Stimulated activated naive CD8-positive, alpha-beta T cell treated with anti-CD3 and anti-CD28 coated beads, Interleukin-15, Interleukin-2, amounts not matched to agents 100 U/mL and 50 U/mL, for 24 hours (primary cell): Measurements from ENCODE around the gene FUZ.

Experiments
- ATAC-seq: fragments of 150-1000 bp; cut with Tn5 transposase; one replicate; pipeline ENCODE4 v1.10.0; 2021
- DNase-seq: peaks from one replicate; pipeline ENCODE4 v3.0.0; 2021

FUZ gene

DNA sequence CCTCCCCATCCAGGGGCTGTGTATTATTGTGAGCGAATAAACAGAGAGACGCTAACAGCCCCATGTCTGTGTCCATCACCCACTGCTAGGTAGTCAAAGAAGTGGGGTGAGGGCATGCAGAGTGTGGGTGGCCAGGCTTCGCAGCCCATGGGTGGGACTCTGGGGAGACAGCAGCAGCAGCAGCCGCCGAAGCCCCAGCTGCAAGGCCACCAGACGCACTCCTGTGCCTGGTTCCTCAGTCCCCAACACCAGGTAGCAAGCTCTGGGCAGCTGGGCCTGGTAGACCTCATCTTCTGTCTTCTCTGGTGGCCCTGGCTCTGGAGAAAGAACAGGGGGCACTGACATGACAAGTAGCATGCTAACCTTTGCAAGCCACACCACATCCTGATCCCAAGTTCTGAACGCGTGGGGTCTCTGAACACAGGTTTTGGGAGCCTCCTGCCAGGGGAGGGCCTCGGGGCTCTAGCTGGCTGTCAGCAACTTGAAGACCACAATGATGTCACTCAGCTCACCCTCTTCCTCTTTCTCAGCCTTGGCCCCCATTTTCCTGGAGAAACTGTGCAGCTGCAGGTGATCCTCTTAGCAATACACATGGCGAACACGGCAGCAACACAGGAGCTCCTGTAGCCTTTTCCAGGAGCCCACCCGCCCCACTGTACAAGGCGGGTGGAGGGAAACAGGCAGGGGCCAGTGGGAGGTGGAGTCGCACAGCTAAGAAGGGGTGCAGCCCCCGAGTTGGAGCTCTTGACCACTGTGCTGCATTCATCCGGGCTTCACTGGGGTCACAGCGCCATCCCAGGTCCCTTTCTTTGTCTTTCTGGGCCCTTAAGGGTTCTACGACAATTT is 5.8 kb downstream of the FUZ start:
- ATAC-seq: no peak
- DNase-seq: no peak

DNA sequence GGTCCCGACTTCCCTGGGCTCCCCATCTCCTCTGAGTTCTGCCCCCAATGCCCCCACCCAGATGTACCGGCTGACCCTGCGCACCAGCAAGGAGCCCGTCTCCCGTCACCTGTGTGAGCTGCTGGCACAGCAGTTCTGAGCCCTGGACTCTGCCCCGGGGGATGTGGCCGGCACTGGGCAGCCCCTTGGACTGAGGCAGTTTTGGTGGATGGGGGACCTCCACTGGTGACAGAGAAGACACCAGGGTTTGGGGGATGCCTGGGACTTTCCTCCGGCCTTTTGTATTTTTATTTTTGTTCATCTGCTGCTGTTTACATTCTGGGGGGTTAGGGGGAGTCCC is 6.5 kb downstream of the FUZ start:
- ATAC-seq (no peak), DNase-seq (no peak)

DNA sequence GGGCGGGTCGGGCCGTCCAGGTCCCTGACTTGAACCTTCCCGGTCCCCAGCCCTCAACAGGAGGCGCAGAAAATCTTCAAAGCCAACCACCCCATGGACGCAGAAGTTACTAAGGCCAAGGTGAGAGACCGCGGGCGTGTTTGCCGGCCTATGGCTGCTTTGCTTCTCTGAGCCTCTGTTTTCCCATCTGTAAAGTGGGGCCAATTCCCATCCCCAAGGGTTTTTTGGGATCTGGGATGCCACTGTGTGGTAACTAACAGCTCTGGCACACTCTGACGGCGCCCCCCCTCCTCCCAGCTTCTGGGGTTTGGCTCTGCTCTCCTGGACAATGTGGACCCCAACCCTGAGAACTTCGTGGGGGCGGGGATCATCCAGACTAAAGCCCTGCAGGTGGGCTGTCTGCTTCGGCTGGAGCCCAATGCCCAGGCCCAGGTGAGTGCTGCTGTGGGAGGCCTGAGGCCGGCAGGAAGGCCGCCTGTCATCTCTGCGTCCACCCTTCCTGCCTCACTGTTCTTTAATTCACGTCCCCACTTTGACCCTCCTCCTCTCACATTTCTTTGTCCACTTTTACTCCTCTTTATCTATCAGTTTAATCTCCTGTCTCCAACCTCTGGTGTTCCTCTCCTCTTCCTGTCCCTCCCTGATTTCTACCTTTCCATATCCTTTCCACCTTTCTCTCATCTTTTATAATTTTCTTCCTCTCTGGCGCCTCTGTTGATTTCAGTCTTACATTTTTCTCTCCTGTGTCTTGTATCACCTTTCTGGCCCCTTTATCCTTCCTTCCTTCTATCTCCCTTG is 7.1 kb downstream of the FUZ start:
- DNase-seq: no peak

DNA sequence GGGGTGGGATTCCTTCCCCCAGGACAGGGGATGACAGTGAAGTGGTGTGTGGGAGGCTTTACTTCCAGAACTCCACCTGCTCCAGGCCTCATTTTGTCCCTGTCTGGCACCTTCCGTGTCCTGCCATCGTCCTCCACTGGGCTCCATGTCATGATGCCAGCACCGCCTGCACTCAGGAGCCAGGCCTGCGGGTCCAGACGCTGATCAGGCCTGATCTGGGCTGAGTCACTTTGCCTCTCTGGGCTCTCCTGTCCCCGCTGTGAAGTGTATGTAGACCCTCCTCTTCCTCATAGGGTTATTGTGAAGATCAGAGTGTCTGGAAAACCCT is 9.6 kb downstream of the FUZ start:
- no peak for ATAC-seq

More for the DNA sequence above, 7.1 kb downstream of the FUZ start:
- ATAC-seq: no peak

DNA sequence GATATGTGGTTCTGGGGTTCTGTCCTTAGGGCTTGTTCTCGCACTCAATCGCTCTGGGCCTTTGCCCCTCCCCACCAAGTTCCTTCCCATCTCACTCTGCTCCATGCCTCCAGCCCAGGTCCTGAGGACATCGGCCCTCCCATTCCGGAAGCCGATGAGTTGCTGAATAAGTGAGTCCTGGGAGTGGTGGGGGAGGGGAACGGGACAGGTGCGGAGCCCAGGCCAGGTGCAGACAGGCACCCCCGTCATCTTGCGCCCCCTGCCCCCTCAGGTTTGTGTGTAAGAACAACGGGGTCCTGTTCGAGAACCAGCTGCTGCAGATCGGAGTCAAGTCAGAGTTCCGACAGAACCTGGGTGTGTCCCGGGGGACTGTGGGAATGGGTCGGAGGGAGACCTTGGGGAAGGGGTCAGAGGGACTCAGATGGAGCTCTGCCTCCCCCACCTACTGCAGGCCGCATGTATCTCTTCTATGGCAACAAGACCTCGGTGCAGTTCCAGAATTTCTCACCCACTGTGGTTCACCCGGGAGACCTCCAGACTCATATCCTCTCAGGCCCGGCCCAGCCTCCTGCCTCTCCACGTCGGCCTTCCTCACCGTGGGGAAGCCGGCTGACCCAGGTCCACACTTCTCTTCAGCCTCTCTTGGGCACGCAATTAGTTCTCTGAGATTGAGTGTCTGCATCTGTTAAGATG is 10.1 kb downstream of the FUZ start:
- ATAC-seq (no peak), DNase-seq (no peak)

More for the DNA sequence above, 9.6 kb downstream of the FUZ start:
- DNase-seq: no peak

DNA sequence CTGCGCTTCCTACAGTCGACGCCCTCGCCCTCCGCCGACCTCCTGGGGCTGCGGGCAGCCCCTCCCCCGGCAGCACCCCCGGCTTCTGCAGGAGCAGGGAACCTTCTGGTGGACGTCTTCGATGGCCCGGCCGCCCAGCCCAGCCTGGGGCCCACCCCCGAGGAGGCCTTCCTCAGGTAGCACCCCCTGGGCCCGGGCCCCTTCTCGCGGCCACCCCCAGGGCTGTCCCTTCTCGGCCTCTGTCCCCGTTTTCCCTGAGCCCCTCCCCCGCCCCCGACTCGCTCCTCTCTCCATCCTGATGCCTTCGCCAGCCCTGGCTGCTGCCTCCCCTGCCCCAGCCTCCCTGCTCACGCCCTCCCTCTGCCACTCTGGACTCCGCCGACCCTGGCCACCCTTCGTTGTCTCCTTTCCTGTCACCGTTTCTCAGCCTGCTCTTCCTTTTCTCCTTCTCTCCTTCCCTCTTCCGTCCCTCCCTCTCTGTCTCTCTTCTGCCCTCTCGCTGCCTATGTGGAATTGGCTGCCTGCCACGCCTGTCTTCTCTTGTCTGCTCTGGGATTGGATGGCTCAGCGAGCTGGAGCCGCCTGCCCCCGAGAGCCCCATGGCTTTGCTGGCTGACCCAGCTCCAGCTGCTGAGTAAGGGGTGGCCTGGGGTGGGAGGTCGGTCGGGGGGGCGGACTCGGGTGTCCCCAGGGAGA is 11.0 kb downstream of the FUZ start:
- no peak for ATAC-seq
- no peak for DNase-seq

DNA sequence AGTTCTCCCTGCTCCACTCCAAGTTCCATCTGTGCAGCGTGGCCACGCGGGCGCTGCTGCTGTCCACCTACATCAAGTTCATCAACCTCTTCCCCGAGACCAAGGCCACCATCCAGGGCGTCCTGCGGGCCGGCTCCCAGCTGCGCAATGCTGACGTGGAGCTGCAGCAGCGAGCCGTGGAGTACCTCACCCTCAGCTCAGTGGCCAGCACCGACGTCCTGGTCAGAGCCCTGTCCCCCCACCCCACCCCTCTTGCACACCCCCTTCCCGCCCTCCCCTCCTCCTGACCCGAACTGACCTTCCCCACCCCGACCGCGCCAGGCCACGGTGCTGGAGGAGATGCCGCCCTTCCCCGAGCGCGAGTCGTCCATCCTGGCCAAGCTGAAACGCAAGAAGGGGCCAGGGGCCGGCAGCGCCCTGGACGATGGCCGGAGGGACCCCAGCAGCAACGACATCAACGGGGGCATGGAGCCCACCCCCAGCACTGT is 11.6 kb downstream of the FUZ start:
- no peak for ATAC-seq
- DNase-seq: no peak

DNA sequence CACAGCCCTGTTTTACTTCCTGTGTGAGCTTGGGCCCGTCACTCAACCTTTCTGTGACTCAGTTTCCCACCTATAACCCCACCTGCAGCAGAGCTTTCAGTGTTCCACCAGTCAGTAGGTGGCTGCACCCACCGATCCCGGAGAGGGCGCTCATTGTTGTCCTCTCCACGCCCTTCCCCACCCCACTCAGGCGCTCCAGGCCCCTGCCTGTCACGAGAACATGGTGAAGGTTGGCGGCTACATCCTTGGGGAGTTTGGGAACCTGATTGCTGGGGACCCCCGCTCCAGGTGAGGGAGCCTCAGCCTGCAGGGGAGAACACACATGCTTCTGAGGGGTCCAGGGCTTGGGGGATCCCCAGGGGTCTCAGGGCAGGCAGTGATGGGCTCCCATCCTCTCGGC is 12.3 kb downstream of the FUZ start:
- DNase-seq: no peak
- ATAC-seq: no peak

DNA sequence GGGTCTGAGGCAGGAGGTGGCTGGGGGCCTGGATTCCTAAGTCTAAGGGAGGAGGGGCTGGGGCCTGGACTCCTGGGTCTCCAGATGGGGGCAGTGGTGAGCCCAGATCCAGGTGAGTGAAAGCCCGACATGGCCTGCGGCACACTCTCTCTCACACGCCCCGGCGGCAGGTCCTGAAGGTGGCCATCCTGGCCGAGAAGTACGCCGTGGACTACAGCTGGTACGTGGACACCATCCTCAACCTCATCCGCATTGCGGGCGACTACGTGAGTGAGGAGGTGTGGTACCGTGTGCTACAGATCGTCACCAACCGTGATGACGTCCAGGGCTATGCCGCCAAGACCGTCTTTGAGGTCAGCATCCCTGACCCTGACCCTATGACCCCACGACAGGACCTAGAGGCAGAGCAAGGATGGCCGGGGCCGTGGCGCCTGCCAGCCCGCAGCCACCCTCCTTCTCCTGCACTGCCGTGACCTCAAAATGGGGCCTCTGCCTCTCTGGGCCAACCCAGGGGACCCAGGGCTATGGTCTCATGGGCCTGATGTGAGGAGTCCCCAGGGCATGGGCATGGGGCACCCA is 13.2 kb downstream of the FUZ start:
- no peak for DNase-seq
- peak; percentile 23 for ATAC-seq

DNA sequence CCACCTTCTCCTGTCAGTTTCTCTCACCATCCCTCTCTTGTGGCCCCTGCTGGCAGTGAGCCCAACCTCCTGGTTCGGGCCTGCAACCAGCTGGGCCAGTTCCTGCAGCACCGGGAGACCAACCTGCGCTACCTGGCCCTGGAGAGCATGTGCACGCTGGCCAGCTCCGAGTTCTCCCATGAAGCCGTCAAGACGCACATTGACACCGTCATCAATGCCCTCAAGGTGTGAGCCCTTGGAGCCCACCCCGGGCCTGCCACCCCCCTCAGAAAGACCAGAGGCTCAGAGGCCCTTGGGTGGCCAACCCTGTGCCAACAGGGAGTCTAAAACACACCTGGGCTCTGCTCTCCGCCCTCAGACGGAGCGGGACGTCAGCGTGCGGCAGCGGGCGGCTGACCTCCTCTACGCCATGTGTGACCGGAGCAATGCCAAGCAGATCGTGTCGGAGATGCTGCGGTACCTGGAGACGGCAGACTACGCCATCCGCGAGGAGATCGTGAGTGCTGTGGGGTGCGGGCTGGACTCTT is 13.8 kb downstream of the FUZ start:
- ATAC-seq: no peak

DNA sequence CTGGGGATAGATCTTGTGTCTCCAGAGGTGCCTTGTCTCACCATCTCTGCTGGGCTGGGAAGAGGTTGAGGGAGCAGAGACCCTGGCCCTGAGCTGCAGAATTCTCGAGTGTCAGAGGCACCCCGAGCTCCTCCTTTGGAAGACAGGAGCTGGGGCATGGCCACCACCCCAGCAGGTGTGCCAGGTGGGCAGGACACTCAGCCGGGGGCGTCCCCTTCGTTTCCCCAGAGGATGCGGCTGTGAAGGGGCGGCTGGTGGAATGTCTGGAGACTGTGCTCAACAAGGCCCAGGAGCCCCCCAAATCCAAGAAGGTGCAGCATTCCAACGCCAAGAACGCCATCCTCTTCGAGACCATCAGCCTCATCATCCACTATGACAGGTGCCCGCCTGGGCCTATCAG is 14.5 kb downstream of the FUZ start:
- ATAC-seq (no peak), DNase-seq (no peak)

More for the DNA sequence above, 13.8 kb downstream of the FUZ start:
- DNase-seq: no peak

DNA sequence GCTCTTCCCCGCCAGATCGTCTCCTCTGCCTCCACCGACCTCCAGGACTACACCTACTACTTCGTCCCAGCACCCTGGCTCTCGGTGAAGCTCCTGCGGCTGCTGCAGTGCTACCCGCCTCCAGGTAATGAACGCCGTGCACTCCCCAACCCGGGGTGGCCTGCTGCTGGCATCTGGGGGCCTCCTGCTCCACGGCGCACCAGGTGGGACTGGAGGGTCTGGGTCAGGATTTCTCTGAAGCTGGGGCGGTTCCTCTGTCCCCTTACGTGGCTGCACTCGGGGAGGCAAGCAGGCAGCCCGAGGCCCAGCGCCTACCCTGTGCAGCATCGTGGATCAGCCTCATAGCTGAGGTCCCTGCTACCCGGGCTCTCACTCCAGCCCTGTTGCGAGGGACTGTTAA is 17.5 kb downstream of the FUZ start:
- no peak for DNase-seq

DNA sequence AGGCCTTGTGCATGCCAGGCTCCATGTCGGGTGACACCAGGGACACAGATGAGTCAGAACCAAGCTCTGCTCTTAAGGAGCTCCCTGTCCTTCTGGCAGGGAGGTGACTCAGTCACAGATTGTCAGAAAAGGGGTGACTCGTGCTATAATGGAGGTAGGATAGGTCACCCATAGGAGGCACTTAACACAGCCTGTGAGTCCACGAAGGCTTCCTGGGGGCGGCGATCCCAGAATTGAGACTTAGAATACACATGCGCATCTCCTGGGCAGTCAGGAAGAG is 19.6 kb downstream of the FUZ start:
- ATAC-seq (peak; percentile 96), DNase-seq (peak; percentile 26)

More for the DNA sequence above, 17.5 kb downstream of the FUZ start:
- ATAC-seq: no peak

DNA sequence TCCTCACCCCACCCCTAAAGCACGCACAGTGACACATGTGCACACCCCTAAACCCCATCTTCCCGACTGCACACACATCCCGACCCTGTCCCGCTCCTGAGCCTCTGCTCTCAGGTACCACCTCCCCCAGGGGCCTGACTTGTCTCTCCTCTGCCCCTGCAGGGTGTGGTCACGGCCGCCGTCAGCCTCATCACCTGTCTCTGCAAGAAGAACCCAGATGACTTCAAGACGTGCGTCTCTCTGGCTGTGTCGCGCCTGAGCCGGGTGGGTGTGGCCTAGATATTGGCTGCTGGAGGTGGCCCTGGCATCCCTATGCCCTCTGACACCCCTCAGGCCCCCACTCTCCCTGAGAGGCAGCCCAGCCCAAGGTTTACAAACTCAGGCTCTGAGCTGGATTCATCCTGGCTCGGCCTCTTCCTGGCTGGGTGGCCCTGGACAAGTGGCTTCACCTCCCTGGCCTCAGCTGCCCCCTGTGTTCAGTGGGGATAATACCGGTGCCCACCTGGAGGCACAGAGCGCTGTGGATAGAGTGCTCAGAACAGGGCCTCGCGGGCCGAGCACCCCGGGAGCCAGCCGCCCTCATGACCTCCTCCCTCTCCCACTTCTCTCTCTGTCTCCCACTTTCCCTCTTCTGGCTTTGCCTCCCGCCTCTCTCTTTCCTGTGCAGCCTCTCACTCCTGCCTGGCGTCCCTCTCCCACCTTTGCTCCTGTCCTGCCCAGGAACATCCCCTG is 20.1 kb downstream of the FUZ start:
- no peak for DNase-seq
- no peak for ATAC-seq

DNA sequence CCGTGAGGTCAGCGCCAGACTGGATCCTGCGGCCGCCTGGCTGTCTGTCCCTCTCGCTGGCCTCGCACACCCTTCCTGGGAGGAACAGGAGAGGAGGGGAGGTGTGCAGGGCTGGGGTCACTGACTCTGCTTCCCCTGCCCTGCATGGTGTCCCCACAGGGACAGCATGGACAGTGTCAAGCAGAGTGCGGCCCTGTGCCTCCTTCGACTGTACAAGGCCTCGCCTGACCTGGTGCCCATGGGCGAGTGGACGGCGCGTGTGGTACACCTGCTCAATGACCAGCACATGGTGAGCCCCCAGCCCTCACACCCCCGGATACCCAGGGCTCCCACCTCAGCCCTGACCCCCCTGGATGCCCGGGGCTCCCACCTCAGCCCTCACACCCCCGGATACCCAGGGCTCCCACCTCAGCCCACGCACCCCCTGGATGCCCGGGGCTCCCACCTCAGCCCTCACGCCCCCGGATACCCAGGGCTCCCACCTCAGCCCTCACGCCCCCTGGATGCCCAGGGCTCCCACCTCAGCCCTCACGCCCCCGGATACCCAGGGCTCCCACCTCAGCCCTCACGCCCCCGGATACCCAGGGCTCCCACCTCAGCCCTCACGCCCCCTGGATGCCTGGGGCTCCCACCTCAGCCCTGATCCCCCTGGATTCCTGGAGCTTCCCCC is 21.2 kb downstream of the FUZ start:
- DNase-seq (no peak), ATAC-seq (no peak)

DNA sequence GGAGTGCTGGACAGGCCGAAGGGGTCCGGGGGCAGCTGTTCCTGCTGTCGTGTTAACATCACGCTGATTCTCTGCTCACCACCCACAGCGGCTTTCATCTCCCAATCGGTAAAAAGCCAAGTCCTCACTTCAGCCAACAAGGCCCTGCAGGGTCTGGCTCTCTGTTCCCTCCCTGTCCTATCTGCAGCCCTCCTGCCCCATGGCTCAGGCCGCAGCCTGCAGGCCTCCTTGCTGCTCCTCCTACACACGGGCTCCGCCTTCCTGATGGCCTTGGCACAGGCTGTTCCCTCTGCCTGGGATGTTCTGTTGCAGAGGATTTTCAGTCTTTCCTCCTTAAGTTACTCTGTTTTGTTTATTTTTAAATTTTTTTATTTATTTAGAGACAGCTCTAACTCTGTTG is 22.2 kb downstream of the FUZ start:
- ATAC-seq: no peak
- DNase-seq: no peak

DNA sequence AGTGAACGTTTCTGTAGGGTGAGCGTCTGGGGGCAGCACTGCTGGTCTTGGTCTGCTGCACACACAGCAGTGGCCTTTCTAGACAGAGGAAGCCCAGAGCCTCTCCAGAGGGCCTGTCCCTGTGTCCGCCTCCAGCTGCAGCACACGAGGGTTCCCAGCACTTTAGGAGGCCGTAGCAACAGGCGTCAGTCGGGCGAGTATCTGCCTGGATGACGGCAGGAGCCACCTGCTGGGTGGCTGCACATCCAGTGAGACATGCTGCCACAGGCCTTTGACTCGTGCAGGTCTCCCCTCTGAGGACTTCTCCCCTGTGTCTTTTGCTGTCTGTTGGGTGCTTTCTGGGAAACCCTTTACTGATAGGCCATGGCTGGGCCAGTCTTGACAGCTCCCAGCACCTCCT is 24.2 kb downstream of the FUZ start:
- DNase-seq (no peak), ATAC-seq (no peak)

DNA sequence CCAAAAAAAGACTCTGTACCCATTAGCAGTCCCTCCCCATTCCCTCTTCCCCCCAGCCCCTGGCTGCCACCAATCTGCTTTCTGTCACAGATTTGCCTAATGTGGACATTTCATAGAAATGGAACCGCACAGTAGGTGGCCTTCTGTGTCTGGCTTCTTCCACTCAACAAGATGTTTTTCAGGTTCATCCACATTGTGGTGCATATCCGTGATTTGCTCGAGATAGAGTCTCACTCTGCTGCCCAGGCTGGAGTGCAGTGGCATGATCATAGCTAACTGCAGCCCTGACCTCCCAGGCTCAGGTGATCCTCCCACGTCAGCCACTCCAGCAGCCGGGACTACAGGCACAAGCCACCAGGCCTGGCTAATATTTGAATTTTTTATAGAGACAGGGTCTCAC is 25.3 kb downstream of the FUZ start:
- DNase-seq (no peak), ATAC-seq (no peak)

DNA sequence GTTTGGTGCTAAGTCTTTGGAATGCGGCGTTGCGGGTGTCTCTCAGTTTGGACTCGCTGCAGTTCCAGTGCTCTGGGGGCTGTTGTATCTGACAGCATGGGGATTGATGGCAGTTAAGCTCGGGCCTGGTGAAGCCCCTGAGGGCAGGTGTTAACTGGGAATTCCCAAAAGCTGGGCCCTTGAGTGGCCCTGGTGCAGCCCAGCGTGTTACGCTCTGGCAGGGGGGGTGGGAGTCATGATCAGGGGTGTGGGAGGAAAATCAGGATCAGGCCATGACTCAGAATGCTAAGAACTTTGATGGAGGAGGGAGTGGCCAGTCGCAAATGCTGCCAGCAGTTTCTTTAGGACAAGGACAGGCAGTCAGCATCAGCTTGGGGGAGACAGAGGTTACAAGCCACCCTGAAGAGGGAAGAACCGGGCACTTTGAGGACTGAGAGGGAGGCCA is 26.7 kb downstream of the FUZ start:
- DNase-seq (no peak), ATAC-seq (no peak)

DNA sequence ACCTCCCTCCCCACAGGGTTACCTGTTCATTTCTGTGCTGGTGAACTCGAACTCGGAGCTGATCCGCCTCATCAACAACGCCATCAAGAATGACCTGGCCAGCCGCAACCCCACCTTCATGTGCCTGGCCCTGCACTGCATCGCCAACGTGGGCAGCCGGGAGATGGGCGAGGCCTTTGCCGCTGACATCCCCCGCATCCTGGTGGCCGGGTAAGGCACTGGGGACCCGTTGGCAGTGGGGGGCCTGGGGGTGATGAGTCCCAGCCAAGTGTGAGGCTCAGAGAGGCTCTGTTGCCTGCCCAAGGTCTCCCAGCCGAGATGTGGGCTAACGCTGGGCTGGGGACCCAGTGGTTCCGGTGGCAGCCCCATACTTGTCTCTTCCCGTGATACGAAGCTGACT is 30.6 kb downstream of the FUZ start:
- DNase-seq: no peak
- ATAC-seq: no peak

DNA sequence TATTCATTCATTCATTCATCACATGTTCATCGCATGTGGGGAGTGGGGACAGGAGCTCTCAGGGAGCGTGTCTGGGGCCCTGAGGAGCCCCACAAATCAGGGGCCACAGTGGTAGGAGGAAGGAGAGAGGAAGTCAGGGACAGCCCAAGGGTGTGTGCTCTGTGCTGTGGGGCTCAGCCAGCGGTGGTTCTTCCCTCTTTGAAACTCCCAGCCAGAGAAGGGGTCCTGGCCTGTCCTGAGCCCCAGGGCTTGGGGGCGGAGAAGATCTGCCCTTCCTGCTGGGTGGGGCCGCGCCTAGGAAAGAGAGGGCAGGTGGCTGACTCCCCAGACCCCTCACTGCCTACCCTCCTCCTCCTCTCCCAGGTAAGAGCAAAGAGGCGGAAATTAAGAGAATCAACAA is 31.7 kb downstream of the FUZ start:
- no peak for ATAC-seq
- no peak for DNase-seq
